Measurements from ENCODE around the gene FAM3C. TPM values are rescaled to one million over a fixed set of nuclear protein-coding genes. Genes with fewer than 3 reads are reported as not detected.

Gene FAM3C
- total RNA-seq, 2 donors from 2014 or later = 45.9 to 69.8 TPM

GRCh38 chr7:121383235-121383910, 12.7 kb downstream of the FAM3C start:
- no peaks in the 10 kb centered on the region for H3K9me3 ChIP-seq
- peaks cover 0 to 28% of the 10 kb centered on the region in 2 donors for H3K4me1 ChIP-seq
- no peaks in the 10 kb centered on the region for H3K27me3 ChIP-seq
- no peak overlapping the region for H3K27ac ChIP-seq
- no peak overlapping the region for H3K4me3 ChIP-seq
- DNase-seq (ENCODE audit: low spot score) = no peak
- TF ChIP-seq CTCF (IDR thresholded peaks at IDR 0.05) = no peak
- H3K36me3 ChIP-seq = no peaks in the 10 kb centered on the region

GRCh38 chr7:121382473-121382872, 13.6 kb downstream of the FAM3C start:
- Histone ChIP-seq H3K27ac (no peak overlapping the region), H3K9me3 (no peaks in the 10 kb centered on the region), H3K27me3 (no peaks in the 10 kb centered on the region), H3K4me1 (peaks cover 0 to 28% of the 10 kb centered on the region in 2 donors), H3K4me3 (no peak overlapping the region), H3K36me3 (peaks cover 7% of the 10 kb centered on the region)
- no peak for TF ChIP-seq CTCF (IDR thresholded peaks at IDR 0.05)
- no peak for DNase-seq (ENCODE audit: low spot score)

- no peak overlapping the region for H3K4me3 ChIP-seq
- H3K27me3 ChIP-seq = no peaks in the 10 kb centered on the region
- TF ChIP-seq CTCF (IDR thresholded peaks at IDR 0.05) = no peak
- H3K4me1 ChIP-seq = peaks cover 0 to 14% of the 10 kb centered on the region in 2 donors
- no peaks in the 10 kb centered on the region for H3K9me3 ChIP-seq
- no peak for DNase-seq (ENCODE audit: low spot score)
- H3K27ac ChIP-seq = no peak overlapping the region
- peaks cover 22% of the 10 kb centered on the region for H3K36me3 ChIP-seq
Observed at GRCh38 chr7:121379930-121380329, 16.2 kb downstream of the FAM3C start.

- Histone ChIP-seq H3K9me3 (no peaks in the 10 kb centered on the region), H3K4me3 (no peak overlapping the region), H3K27ac (no peak overlapping the region), H3K36me3 (peaks cover 22% of the 10 kb centered on the region), H3K4me1 (peaks cover 0 to 12% of the 10 kb centered on the region in 2 donors), H3K27me3 (no peaks in the 10 kb centered on the region)
- no peak for DNase-seq (ENCODE audit: low spot score)
- TF ChIP-seq CTCF (IDR thresholded peaks at IDR 0.05) = no peak
Observed at GRCh38 chr7:121376979-121377378, 19.1 kb downstream of the FAM3C start.

GRCh38 chr7:121373177-121373576, 22.9 kb downstream of the FAM3C start:
- no peaks in the 10 kb centered on the region for H3K9me3 ChIP-seq
- no peak overlapping the region for H3K4me3 ChIP-seq
- TF ChIP-seq CTCF (IDR thresholded peaks at IDR 0.05) = peak in 1 of 2 donors; percentile 32
- no peaks in the 10 kb centered on the region for H3K27me3 ChIP-seq
- peaks cover 22% of the 10 kb centered on the region for H3K36me3 ChIP-seq
- peaks cover 0 to 29% of the 10 kb centered on the region in 2 donors for H3K4me1 ChIP-seq
- DNase-seq (ENCODE audit: low spot score) = no peak
- H3K27ac ChIP-seq = peak overlapping the region in 1 of 2 donors; percentile 38

Data from right atrium auricular region (tissue), 2 donors.